Measurements from ENCODE around the gene OSBP2.

OSBP2 gene

DNA sequence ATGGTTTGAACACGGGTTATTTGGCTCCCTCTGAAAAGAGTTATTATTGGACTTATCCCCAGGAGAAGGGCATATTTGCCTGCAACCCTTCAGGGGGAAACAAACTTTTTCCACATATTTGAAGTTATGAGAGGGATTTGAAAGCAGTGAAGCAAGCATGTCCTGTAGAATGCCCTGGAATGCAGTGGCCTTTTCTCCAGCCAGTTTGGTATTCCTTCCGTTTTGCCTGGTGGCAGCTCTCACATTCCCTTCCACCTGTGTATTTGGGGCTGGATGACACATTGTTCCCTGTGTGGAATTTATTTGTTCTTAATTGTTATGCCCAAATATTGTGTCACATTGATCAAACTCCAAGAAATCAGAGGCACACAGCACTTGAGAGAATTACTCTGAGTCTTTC lies 59.0 kb downstream of the OSBP2 start:
- TF ChIP-seq, protein P1, sequence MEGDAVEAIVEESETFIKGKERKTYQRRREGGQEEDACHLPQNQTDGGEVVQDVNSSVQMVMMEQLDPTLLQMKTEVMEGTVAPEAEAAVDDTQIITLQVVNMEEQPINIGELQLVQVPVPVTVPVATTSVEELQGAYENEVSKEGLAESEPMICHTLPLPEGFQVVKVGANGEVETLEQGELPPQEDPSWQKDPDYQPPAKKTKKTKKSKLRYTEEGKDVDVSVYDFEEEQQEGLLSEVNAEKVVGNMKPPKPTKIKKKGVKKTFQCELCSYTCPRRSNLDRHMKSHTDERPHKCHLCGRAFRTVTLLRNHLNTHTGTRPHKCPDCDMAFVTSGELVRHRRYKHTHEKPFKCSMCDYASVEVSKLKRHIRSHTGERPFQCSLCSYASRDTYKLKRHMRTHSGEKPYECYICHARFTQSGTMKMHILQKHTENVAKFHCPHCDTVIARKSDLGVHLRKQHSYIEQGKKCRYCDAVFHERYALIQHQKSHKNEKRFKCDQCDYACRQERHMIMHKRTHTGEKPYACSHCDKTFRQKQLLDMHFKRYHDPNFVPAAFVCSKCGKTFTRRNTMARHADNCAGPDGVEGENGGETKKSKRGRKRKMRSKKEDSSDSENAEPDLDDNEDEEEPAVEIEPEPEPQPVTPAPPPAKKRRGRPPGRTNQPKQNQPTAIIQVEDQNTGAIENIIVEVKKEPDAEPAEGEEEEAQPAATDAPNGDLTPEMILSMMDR (conservative IDR thresholded peaks at IDR 0.05): no peak
- H3K27ac ChIP-seq: peak overlapping the region; percentile 53

DNA sequence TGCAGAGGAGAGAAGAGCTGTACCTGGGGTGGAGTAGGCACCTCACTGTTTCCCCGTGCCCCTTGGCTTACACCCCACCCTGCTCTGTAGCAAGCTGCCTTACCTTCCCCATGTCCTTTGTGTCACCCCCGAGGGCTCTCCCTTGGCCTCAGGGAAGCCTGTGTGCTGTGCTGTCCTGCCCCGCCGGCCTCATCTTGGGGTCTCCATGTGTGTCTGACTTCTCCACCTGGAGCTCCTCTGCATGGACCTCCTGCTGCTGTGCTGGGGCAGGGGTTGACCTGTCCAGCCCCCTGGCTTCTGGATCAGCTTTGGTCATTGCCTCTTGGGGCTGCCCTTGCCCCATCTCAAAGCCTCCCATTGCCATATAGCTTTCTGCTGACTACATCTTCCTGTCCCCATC lies 59.8 kb downstream of the OSBP2 start:
- H3K27ac ChIP-seq: peak overlapping the region; percentile 53
- TF ChIP-seq, protein P1 (conservative IDR thresholded peaks at IDR 0.05): no peak

GRCh38 chr22:30754971-30755758 lies 60.5 kb downstream of the OSBP2 start:
- H3K27ac ChIP-seq: peak overlapping the region; percentile 53; the same call in 1 of the 2 replicates
- TF ChIP-seq, protein P1 (conservative IDR thresholded peaks at IDR 0.05): peak; percentile 82

DNA sequence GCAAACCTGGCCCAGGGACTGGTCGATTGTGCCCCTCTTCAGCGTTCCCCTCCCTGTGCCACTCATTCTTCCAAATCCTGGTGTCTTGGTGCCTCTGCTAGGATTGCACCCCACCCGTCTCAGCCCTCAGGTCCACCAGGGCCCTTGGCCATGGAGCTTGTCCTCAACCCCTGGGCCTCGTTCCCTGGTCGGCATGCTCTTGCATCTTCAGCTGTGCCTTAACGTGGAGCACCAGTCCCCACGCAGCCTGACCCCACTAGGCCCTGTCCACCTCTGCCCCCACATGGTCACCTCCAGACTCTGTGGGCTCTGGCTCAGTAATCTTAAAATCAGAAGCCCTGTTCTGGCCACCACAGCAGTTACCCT lies 61.1 kb downstream of the OSBP2 start:
- TF ChIP-seq, protein P1 (conservative IDR thresholded peaks at IDR 0.05): peak; percentile 44

GRCh38 chr22:30763815-30764673 lies 69.4 kb downstream of the OSBP2 start:
- TF ChIP-seq, protein P1 (conservative IDR thresholded peaks at IDR 0.05): peak; percentile 82

More for the DNA sequence above, 61.1 kb downstream of the OSBP2 start:
- no peak overlapping the region for H3K27ac ChIP-seq

DNA sequence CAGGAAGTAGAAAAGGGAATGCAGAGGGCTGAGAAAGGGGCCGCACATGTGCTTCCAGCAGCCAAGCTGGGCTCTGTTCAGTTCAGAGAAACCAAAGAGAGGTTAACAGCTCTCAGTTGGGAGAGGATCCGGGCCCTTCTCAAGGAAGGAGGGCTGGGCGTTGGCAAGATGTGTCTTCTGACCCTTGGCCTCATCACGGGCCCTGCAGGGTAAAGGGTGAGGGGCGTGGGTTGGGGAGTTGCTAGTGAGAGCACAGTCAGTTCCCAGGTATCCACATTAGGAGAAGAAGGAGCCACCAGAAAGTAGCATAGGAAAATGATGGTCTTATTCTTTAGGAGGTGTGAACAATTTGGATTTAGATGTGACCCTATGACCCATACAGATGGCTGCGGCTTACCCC lies 73.0 kb downstream of the OSBP2 start:
- TF ChIP-seq, protein P1 (conservative IDR thresholded peaks at IDR 0.05): no peak
- no peak overlapping the region for H3K27ac ChIP-seq

More at GRCh38 chr22:30763815-30764673, 69.4 kb downstream of the OSBP2 start:
- H3K27ac ChIP-seq: peak overlapping the region; percentile 31

DNA sequence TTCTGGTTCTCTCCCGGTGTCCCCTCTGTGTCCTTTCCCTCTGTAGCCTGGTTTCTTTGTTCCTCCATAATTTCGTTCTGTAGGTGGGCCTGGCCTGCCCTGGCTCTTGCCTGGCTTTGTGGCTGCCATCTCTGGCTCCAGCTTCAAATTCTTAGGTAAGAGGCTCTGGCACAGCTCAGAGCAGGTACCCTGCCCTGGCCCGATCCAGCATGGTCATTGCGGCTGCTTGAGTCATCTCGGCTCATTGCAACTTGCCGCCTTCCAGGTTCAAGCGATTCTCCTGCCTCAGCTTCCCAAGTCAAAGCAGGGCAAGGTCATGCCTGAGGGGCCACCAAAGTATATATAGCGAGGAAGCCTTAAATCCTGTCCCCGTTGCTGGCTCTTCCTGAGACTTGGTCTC lies 76.0 kb downstream of the OSBP2 start:
- no peak overlapping the region for H3K27ac ChIP-seq
- TF ChIP-seq, protein P1 (conservative IDR thresholded peaks at IDR 0.05): no peak

Measured in VCaP (cell line).